HL-60 (cell line): ENCODE data around the gene AURKB.

Experiments
- GABPA ChIP-seq: IDR thresholded peaks from 2 replicates; pipeline ENCODE4 v1.6.1; 2012; ENCODE audit warnings: low read depth
- POLR2AphosphoS5 ChIP-seq: IDR thresholded peaks from 2 replicates; pipeline ENCODE4 v1.6.1; 2012; ENCODE audit warnings: low read depth
- TF ChIP-seq, protein P1 (sequence below): IDR thresholded peaks from one replicate; pipeline ENCODE4 v1.5.1; 2011; ENCODE audit warnings: low read length, control low read depth, inconsistent platforms; ENCODE audit not compliant: insufficient read depth

DNA sequence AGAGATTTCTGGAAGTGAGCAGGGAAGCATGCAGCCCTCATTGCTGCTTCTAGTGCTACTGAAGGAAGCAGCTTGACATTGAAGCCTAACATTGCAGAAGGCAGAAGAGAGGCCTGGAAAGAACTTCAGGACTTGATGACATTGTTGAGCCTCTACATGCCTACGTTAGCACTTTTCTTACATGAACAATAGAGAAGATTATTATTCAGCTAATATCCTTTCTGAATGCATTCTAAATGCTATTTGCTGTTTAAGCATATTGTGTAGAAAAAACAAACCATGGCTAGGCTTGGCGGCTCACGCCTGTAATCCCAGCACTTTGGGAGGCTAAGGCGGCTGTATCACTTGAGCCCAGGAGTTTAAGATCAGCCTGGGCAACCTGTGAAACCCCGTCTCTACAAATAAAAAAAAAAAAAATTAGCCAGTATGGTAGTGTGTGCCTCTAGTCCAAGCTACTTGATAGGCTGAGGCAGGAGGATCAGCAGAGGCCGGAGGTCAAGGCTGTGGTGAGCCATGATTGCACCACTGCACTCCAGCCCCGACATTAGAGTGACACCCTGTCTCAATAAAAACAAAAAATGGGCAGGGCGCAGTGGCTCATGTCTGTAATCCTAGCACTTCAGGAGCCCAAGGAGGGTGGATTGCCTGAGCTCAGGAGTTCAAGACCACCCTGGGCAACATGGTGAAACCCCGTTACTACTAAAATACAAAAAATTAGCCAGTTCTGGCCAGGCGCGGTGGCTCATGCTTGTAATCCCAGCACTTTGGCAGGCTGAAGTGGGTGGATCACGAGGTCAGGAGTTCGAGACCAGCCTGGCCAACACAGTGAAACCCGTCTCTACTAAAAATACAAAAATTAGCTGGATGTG, 2.2 kb upstream of the AURKB start:
- TF ChIP-seq, protein P1, sequence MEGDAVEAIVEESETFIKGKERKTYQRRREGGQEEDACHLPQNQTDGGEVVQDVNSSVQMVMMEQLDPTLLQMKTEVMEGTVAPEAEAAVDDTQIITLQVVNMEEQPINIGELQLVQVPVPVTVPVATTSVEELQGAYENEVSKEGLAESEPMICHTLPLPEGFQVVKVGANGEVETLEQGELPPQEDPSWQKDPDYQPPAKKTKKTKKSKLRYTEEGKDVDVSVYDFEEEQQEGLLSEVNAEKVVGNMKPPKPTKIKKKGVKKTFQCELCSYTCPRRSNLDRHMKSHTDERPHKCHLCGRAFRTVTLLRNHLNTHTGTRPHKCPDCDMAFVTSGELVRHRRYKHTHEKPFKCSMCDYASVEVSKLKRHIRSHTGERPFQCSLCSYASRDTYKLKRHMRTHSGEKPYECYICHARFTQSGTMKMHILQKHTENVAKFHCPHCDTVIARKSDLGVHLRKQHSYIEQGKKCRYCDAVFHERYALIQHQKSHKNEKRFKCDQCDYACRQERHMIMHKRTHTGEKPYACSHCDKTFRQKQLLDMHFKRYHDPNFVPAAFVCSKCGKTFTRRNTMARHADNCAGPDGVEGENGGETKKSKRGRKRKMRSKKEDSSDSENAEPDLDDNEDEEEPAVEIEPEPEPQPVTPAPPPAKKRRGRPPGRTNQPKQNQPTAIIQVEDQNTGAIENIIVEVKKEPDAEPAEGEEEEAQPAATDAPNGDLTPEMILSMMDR, result no peak
- no peak for TF ChIP-seq GABPA
- TF ChIP-seq POLR2AphosphoS5, result no peak
